Activated naive CD8-positive, alpha-beta T cell treated with anti-CD3 and anti-CD28 coated beads, Interleukin-2, amount 50 U/mL, for 24 hours (primary cell): Measurements from ENCODE around the gene C19orf38.

Experiments used
- ATAC-seq: fragments of 150-1000 bp; cut with Tn5 transposase; one replicate; pipeline ENCODE4 v1.10.0; 2021
- DNase-seq: peaks from one replicate; pipeline ENCODE4 v3.0.0; 2021
- H3K27ac Mint-ChIP-seq: one replicate; pipeline ENCODE4 v1.8.0; 2021; ENCODE audit warnings: mild to moderate bottlenecking, mixed read lengths
- H3K27me3 Mint-ChIP-seq: one replicate; pipeline ENCODE4 v1.8.0; 2021; ENCODE audit warnings: mixed read lengths
- H3K36me3 Mint-ChIP-seq: one replicate; pipeline ENCODE4 v1.8.0; 2021; ENCODE audit warnings: low read depth, mixed read lengths
- H3K4me1 Mint-ChIP-seq: one replicate; pipeline ENCODE4 v1.8.0; 2021; ENCODE audit warnings: mixed read lengths
- H3K4me3 Mint-ChIP-seq: one replicate; pipeline ENCODE4 v1.8.0; 2021; ENCODE audit warnings: mild to moderate bottlenecking, moderate library complexity, mixed read lengths
- H3K9me3 Mint-ChIP-seq: one replicate; pipeline ENCODE4 v1.8.0; 2021; ENCODE audit warnings: mixed read lengths

Gene C19orf38

GRCh38 chr19:10816691-10817090 is 31.5 kb upstream of the C19orf38 start:
- peaks cover 28% of the 10 kb centered on the region for H3K36me3 Mint-ChIP-seq
- H3K9me3 Mint-ChIP-seq: no peaks in the 10 kb centered on the region
- H3K27ac Mint-ChIP-seq: no peak overlapping the region
- no peak overlapping the region for H3K4me3 Mint-ChIP-seq
- ATAC-seq (no peak), DNase-seq (no peak)
- H3K4me1 Mint-ChIP-seq: peaks cover 23% of the 10 kb centered on the region
- no peaks in the 10 kb centered on the region for H3K27me3 Mint-ChIP-seq

- ATAC-seq: no peak
- DNase-seq: no peak
- Mint-ChIP-seq H3K27ac (peak overlapping the region; percentile 39), H3K9me3 (no peaks in the 10 kb centered on the region), H3K27me3 (no peaks in the 10 kb centered on the region), H3K4me3 (no peak overlapping the region), H3K4me1 (peaks cover 19% of the 10 kb centered on the region), H3K36me3 (peaks cover 29% of the 10 kb centered on the region)
Measured at GRCh38 chr19:10817291-10818038, 30.8 kb upstream of the C19orf38 start.

GRCh38 chr19:10818301-10819123 is 29.7 kb upstream of the C19orf38 start:
- Mint-ChIP-seq H3K4me3 (no peak overlapping the region), H3K36me3 (peaks cover 24% of the 10 kb centered on the region), H3K9me3 (no peaks in the 10 kb centered on the region), H3K27me3 (no peaks in the 10 kb centered on the region), H3K4me1 (peaks cover 8% of the 10 kb centered on the region), H3K27ac (no peak overlapping the region)
- ATAC-seq (no peak), DNase-seq (no peak)

GRCh38 chr19:10819124-10820060 is 28.8 kb upstream of the C19orf38 start:
- H3K27ac Mint-ChIP-seq: no peak overlapping the region
- no peaks in the 10 kb centered on the region for H3K27me3 Mint-ChIP-seq
- peaks cover 27% of the 10 kb centered on the region for H3K36me3 Mint-ChIP-seq
- no peaks in the 10 kb centered on the region for H3K9me3 Mint-ChIP-seq
- peaks cover 8% of the 10 kb centered on the region for H3K4me1 Mint-ChIP-seq
- DNase-seq (no peak), ATAC-seq (no peak)
- no peak overlapping the region for H3K4me3 Mint-ChIP-seq

GRCh38 chr19:10820173-10820572 is 28.0 kb upstream of the C19orf38 start:
- ATAC-seq: no peak
- peak overlapping the region; percentile 14 for H3K27ac Mint-ChIP-seq
- H3K36me3 Mint-ChIP-seq: peaks cover 24% of the 10 kb centered on the region
- no peaks in the 10 kb centered on the region for H3K9me3 Mint-ChIP-seq
- DNase-seq: no peak
- no peaks in the 10 kb centered on the region for H3K27me3 Mint-ChIP-seq
- no peak overlapping the region for H3K4me3 Mint-ChIP-seq
- peaks cover 6% of the 10 kb centered on the region for H3K4me1 Mint-ChIP-seq

GRCh38 chr19:10823690-10824089 is 24.5 kb upstream of the C19orf38 start:
- Mint-ChIP-seq H3K9me3 (no peaks in the 10 kb centered on the region), H3K36me3 (peaks cover 27% of the 10 kb centered on the region), H3K4me3 (no peak overlapping the region), H3K27me3 (no peaks in the 10 kb centered on the region), H3K4me1 (peaks cover 6% of the 10 kb centered on the region), H3K27ac (no peak overlapping the region)
- DNase-seq (no peak), ATAC-seq (no peak)

GRCh38 chr19:10826231-10826630 is 22.0 kb upstream of the C19orf38 start:
- Mint-ChIP-seq H3K27ac (peak overlapping the region; percentile 35), H3K4me3 (no peak overlapping the region), H3K27me3 (no peaks in the 10 kb centered on the region), H3K4me1 (no peaks in the 10 kb centered on the region), H3K9me3 (no peaks in the 10 kb centered on the region), H3K36me3 (peaks cover 9% of the 10 kb centered on the region)
- DNase-seq (no peak), ATAC-seq (no peak)

- no peak overlapping the region for H3K27ac Mint-ChIP-seq
- no peak for DNase-seq
- no peak for ATAC-seq
- peaks cover 10% of the 10 kb centered on the region for H3K36me3 Mint-ChIP-seq
- no peaks in the 10 kb centered on the region for H3K9me3 Mint-ChIP-seq
- H3K4me1 Mint-ChIP-seq: no peaks in the 10 kb centered on the region
- no peak overlapping the region for H3K4me3 Mint-ChIP-seq
- no peaks in the 10 kb centered on the region for H3K27me3 Mint-ChIP-seq
Measured at GRCh38 chr19:10826846-10827245, 21.4 kb upstream of the C19orf38 start.

- Mint-ChIP-seq H3K27ac (no peak overlapping the region), H3K4me3 (no peak overlapping the region), H3K4me1 (no peaks in the 10 kb centered on the region), H3K27me3 (no peaks in the 10 kb centered on the region), H3K9me3 (no peaks in the 10 kb centered on the region), H3K36me3 (peaks cover 9% of the 10 kb centered on the region)
- DNase-seq (no peak), ATAC-seq (peak; percentile 33)
Measured at GRCh38 chr19:10828981-10829821, 19.0 kb upstream of the C19orf38 start.

- peaks cover 8% of the 10 kb centered on the region for H3K36me3 Mint-ChIP-seq
- ATAC-seq (no peak), DNase-seq (no peak)
- no peaks in the 10 kb centered on the region for H3K9me3 Mint-ChIP-seq
- no peaks in the 10 kb centered on the region for H3K4me1 Mint-ChIP-seq
- no peaks in the 10 kb centered on the region for H3K27me3 Mint-ChIP-seq
- no peak overlapping the region for H3K4me3 Mint-ChIP-seq
- H3K27ac Mint-ChIP-seq: no peak overlapping the region
Measured at GRCh38 chr19:10829967-10830366, 18.2 kb upstream of the C19orf38 start.

- ATAC-seq (no peak), DNase-seq (no peak)
- H3K27me3 Mint-ChIP-seq: no peaks in the 10 kb centered on the region
- H3K4me1 Mint-ChIP-seq: peaks cover 1% of the 10 kb centered on the region
- H3K27ac Mint-ChIP-seq: no peak overlapping the region
- peaks cover 8% of the 10 kb centered on the region for H3K36me3 Mint-ChIP-seq
- H3K4me3 Mint-ChIP-seq: no peak overlapping the region
- H3K9me3 Mint-ChIP-seq: no peaks in the 10 kb centered on the region
Measured at GRCh38 chr19:10830370-10830769, 17.8 kb upstream of the C19orf38 start.

GRCh38 chr19:10830931-10831779 is 17.1 kb upstream of the C19orf38 start:
- DNase-seq (no peak), ATAC-seq (no peak)
- Mint-ChIP-seq H3K27ac (no peak overlapping the region), H3K9me3 (no peaks in the 10 kb centered on the region), H3K36me3 (peaks cover 11% of the 10 kb centered on the region), H3K4me3 (no peak overlapping the region), H3K27me3 (peaks cover under 1% of the 10 kb centered on the region), H3K4me1 (peaks cover 6% of the 10 kb centered on the region)
